Measurements from ENCODE around the gene TGFBR3.

TGFBR3 gene

GRCh38 chr1:91777630-91778300, 108.2 kb downstream of the TGFBR3 start:
- peak; percentile 66 for DNase-seq (ENCODE audit: low read depth)

- no peak for DNase-seq (ENCODE audit: low read depth)
Measured at GRCh38 chr1:91777196-91777595, 108.8 kb downstream of the TGFBR3 start.

GRCh38 chr1:91776068-91776794, 109.7 kb downstream of the TGFBR3 start:
- no peak for DNase-seq (ENCODE audit: low read depth)

- no peak for DNase-seq (ENCODE audit: low read depth)
Measured at GRCh38 chr1:91775227-91775626, 110.7 kb downstream of the TGFBR3 start.

- peak; percentile 73 for DNase-seq (ENCODE audit: low read depth)
Measured at GRCh38 chr1:91774520-91775203, 111.3 kb downstream of the TGFBR3 start.

GRCh38 chr1:91771717-91772116, 114.2 kb downstream of the TGFBR3 start:
- DNase-seq (ENCODE audit: low read depth), result no peak

- DNase-seq (ENCODE audit: low read depth), result no peak
Measured at GRCh38 chr1:91770667-91771268, 115.2 kb downstream of the TGFBR3 start.

- DNase-seq (ENCODE audit: low read depth), result no peak
Measured at GRCh38 chr1:91769742-91770141, 116.2 kb downstream of the TGFBR3 start.

GRCh38 chr1:91768786-91769725, 116.9 kb downstream of the TGFBR3 start:
- peak; percentile 26 for DNase-seq (ENCODE audit: low read depth)

GRCh38 chr1:91768120-91768519, 117.8 kb downstream of the TGFBR3 start:
- no peak for DNase-seq (ENCODE audit: low read depth)

GRCh38 chr1:91766883-91767282, 119.1 kb downstream of the TGFBR3 start:
- DNase-seq (ENCODE audit: low read depth), result no peak

- peak; percentile 38 for DNase-seq (ENCODE audit: low read depth)
Measured at GRCh38 chr1:91765880-91766443, 120.0 kb downstream of the TGFBR3 start.

- DNase-seq (ENCODE audit: low read depth), result peak; percentile 58
Measured at GRCh38 chr1:91765293-91765692, 120.7 kb downstream of the TGFBR3 start.

- no peak for DNase-seq (ENCODE audit: low read depth)
Measured at GRCh38 chr1:91764471-91765115, 121.4 kb downstream of the TGFBR3 start.

- peak; percentile 75 for DNase-seq (ENCODE audit: low read depth)
Measured at GRCh38 chr1:91763252-91763651, 122.7 kb downstream of the TGFBR3 start.

- no peak for DNase-seq (ENCODE audit: low read depth)
Measured at GRCh38 chr1:91761295-91761721, 124.6 kb downstream of the TGFBR3 start.

- no peak for DNase-seq (ENCODE audit: low read depth)
Measured at GRCh38 chr1:91760512-91760911, 125.4 kb downstream of the TGFBR3 start.

GRCh38 chr1:91759076-91759475, 126.9 kb downstream of the TGFBR3 start:
- DNase-seq (ENCODE audit: low read depth), result no peak

GRCh38 chr1:91757763-91758460, 128.0 kb downstream of the TGFBR3 start:
- DNase-seq (ENCODE audit: low read depth), result peak; percentile 66

- no peak for DNase-seq (ENCODE audit: low read depth)
Measured at GRCh38 chr1:91755702-91756287, 130.2 kb downstream of the TGFBR3 start.
